ENCODE results near the gene FKBP11.
"Not testable (repeated sequence)": the region's sequence is repeated elsewhere in the genome, so short reads cannot be mapped to it uniquely, and the experiment has no call there.

Gene FKBP11

GRCh38 chr12:48954841-48955501 is 29.7 kb upstream of the FKBP11 start:
- DNase-seq, result no peak

GRCh38 chr12:48954061-48954460 is 28.8 kb upstream of the FKBP11 start:
- DNase-seq, result no peak

GRCh38 chr12:48952691-48953090 is 27.4 kb upstream of the FKBP11 start:
- no peak for DNase-seq

GRCh38 chr12:48947727-48948126 is 22.4 kb upstream of the FKBP11 start:
- DNase-seq, result no peak

- DNase-seq, result no peak
Observed at GRCh38 chr12:48946943-48947342, 21.7 kb upstream of the FKBP11 start.

GRCh38 chr12:48946205-48946604 is 20.9 kb upstream of the FKBP11 start:
- no peak for DNase-seq

- no peak for DNase-seq
Observed at GRCh38 chr12:48943221-48943620, 17.9 kb upstream of the FKBP11 start.

GRCh38 chr12:48940181-48940580 is 14.9 kb upstream of the FKBP11 start:
- DNase-seq, result no peak

GRCh38 chr12:48938805-48939204 is 13.5 kb upstream of the FKBP11 start:
- DNase-seq, result no peak

GRCh38 chr12:48937170-48937569 is 11.9 kb upstream of the FKBP11 start:
- no peak for DNase-seq

GRCh38 chr12:48936379-48936979 is 11.2 kb upstream of the FKBP11 start:
- DNase-seq, result peak; percentile 16 to 53

GRCh38 chr12:48934312-48934706 is 9.0 kb upstream of the FKBP11 start:
- no peak for DNase-seq

GRCh38 chr12:48933664-48934311 is 8.5 kb upstream of the FKBP11 start:
- no peak for DNase-seq

- DNase-seq, result no peak
Observed at GRCh38 chr12:48932878-48933277, 7.6 kb upstream of the FKBP11 start.

GRCh38 chr12:48930475-48930874 is 5.2 kb upstream of the FKBP11 start:
- no peak for DNase-seq

- no peak for DNase-seq
Observed at GRCh38 chr12:48929551-48929950, 4.3 kb upstream of the FKBP11 start.

- no peak for DNase-seq
Observed at GRCh38 chr12:48927261-48927660, 2.0 kb upstream of the FKBP11 start.

GRCh38 chr12:48924617-48925303 is 532 bp downstream of the FKBP11 start:
- DNase-seq, result peak; percentile 46 to 62

GRCh38 chr12:48923117-48923516 is 2.2 kb downstream of the FKBP11 start:
- no peak for DNase-seq

GRCh38 chr12:48917857-48918537 is 7.3 kb downstream of the FKBP11 start:
- DNase-seq, result no peak

- DNase-seq, result no peak
Observed at GRCh38 chr12:48910196-48910595, 15.1 kb downstream of the FKBP11 start.

GRCh38 chr12:48909698-48910097 is 15.6 kb downstream of the FKBP11 start:
- not testable (repeated sequence) for DNase-seq

GRCh38 chr12:48907245-48907644 is 18.0 kb downstream of the FKBP11 start:
- DNase-seq, result no peak
